ENCODE measurements around the gene TRAPPC4. TPM values are rescaled to one million over a fixed set of nuclear protein-coding genes. Genes with fewer than 3 reads are reported as not detected.
"Not testable (repeated sequence)": the region's sequence is repeated elsewhere in the genome, so short reads cannot be mapped to it uniquely, and the experiment has no call there.

TRAPPC4 gene
- total RNA-seq (2014; rRNA removed; shearing (Covaris generic)): 33.1 and 34.8 TPM in 2 replicates

GRCh38 chr11:119018074-119018938 is at the start of gene TRAPPC4, which contains the start of gene RPS25:
Gene TRAPPC4, plus strand, starts transcription at chr11:119018766. Its CDS starts 30 bp downstream, at chr11:119018796.
Gene RPS25, minus strand, starts transcription at chr11:119018343. Its CDS starts 59 bp downstream, at chr11:119018284.
- peak; percentile 92 to 93 for DNase-seq
- H3K4me3 ChIP-seq: peak within 1 kb of the TSS; percentile 80
- peaks cover 38% of the 10 kb centered on the region for H3K36me3 ChIP-seq
- H3K27me3 ChIP-seq: no peaks in the 10 kb centered on the region
- peak within 1 kb of the TSS; percentile 70 for H3K27ac ChIP-seq
- H3K9me3 ChIP-seq (replicated peaks): no peaks in the 10 kb centered on the region
- H3K4me1 ChIP-seq: no peaks in the 10 kb centered on the region; the same call in 1 of the 2 replicates

- not testable (repeated sequence) for H3K27ac ChIP-seq; H3K4me3 ChIP-seq; H3K4me1 ChIP-seq; DNase-seq; H3K27me3 ChIP-seq; H3K9me3 ChIP-seq (replicated peaks); H3K36me3 ChIP-seq
These were observed 49.1 kb upstream of the TRAPPC4 start for GRCh38 chr11:118969508-118969907.

GRCh38 chr11:118971646-118972045 is 46.9 kb upstream of the TRAPPC4 start, which contains the start of gene FOXR1:
Gene FOXR1, plus strand, starts transcription at chr11:118971761. Its CDS starts 171 bp downstream, at chr11:118971932.
- no peaks in the 10 kb centered on the region for H3K27me3 ChIP-seq
- no peak within 1 kb of the TSS for H3K4me3 ChIP-seq
- no peaks in the 10 kb centered on the region for H3K4me1 ChIP-seq
- no peak within 1 kb of the TSS for H3K27ac ChIP-seq
- no peak for DNase-seq
- no peaks in the 10 kb centered on the region for H3K36me3 ChIP-seq
- H3K9me3 ChIP-seq (replicated peaks): no peaks in the 10 kb centered on the region

- DNase-seq: no peak
- Histone ChIP-seq H3K27ac (no peak overlapping the region), H3K4me3 (no peak overlapping the region), H3K4me1 (no peaks in the 10 kb centered on the region), H3K36me3 (no peaks in the 10 kb centered on the region), H3K27me3 (no peaks in the 10 kb centered on the region), H3K9me3 (replicated peaks) (no peaks in the 10 kb centered on the region)
These were observed 44.6 kb upstream of the TRAPPC4 start for GRCh38 chr11:118973985-118974384.

GRCh38 chr11:118975771-118976709 is 42.5 kb upstream of the TRAPPC4 start:
- peak in 1 of 2 experiments; percentile 47 for DNase-seq
- Histone ChIP-seq H3K4me1 (no peaks in the 10 kb centered on the region), H3K36me3 (no peaks in the 10 kb centered on the region), H3K9me3 (replicated peaks) (no peaks in the 10 kb centered on the region), H3K27ac (no peak overlapping the region), H3K4me3 (no peak overlapping the region), H3K27me3 (no peaks in the 10 kb centered on the region; the same call in 1 of the 2 replicates)

GRCh38 chr11:118979434-118979833 is 39.1 kb upstream of the TRAPPC4 start:
- no peak for DNase-seq
- no peaks in the 10 kb centered on the region for H3K4me1 ChIP-seq
- no peaks in the 10 kb centered on the region for H3K36me3 ChIP-seq
- H3K4me3 ChIP-seq: no peak overlapping the region
- no peak overlapping the region for H3K27ac ChIP-seq
- no peaks in the 10 kb centered on the region; the same call in 1 of the 2 replicates for H3K27me3 ChIP-seq
- no peaks in the 10 kb centered on the region for H3K9me3 ChIP-seq (replicated peaks)

- Histone ChIP-seq H3K36me3 (no peaks in the 10 kb centered on the region), H3K4me1 (no peaks in the 10 kb centered on the region), H3K9me3 (replicated peaks) (no peaks in the 10 kb centered on the region), H3K4me3 (no peak overlapping the region), H3K27ac (no peak overlapping the region), H3K27me3 (no peaks in the 10 kb centered on the region; the same call in 1 of the 2 replicates)
- no peak for DNase-seq
These were observed 38.2 kb upstream of the TRAPPC4 start for GRCh38 chr11:118980191-118980881.

GRCh38 chr11:118984337-118984736 is 34.2 kb upstream of the TRAPPC4 start:
- H3K4me1 ChIP-seq; DNase-seq; H3K36me3 ChIP-seq; H3K4me3 ChIP-seq; H3K27me3 ChIP-seq; H3K27ac ChIP-seq; H3K9me3 ChIP-seq (replicated peaks): not testable (repeated sequence)

GRCh38 chr11:118984825-118985224 is 33.7 kb upstream of the TRAPPC4 start:
- H3K36me3 ChIP-seq: no peaks in the 10 kb centered on the region
- DNase-seq: peak in 1 of 2 experiments; percentile 36
- no peak overlapping the region for H3K27ac ChIP-seq
- H3K9me3 ChIP-seq (replicated peaks): no peaks in the 10 kb centered on the region
- H3K4me1 ChIP-seq: no peaks in the 10 kb centered on the region
- no peak overlapping the region for H3K4me3 ChIP-seq
- H3K27me3 ChIP-seq: no peaks in the 10 kb centered on the region; the same call in 1 of the 2 replicates

GRCh38 chr11:118988280-118988679 is 30.3 kb upstream of the TRAPPC4 start:
- DNase-seq: no peak
- no peaks in the 10 kb centered on the region for H3K27me3 ChIP-seq
- H3K9me3 ChIP-seq (replicated peaks): no peaks in the 10 kb centered on the region
- no peak overlapping the region for H3K27ac ChIP-seq
- no peaks in the 10 kb centered on the region for H3K36me3 ChIP-seq
- no peaks in the 10 kb centered on the region for H3K4me1 ChIP-seq
- H3K4me3 ChIP-seq: no peak overlapping the region

GRCh38 chr11:118991486-118992038 is 27.0 kb upstream of the TRAPPC4 start:
- H3K36me3 ChIP-seq, H3K27me3 ChIP-seq: not testable (repeated sequence)

GRCh38 chr11:118996926-118997626 is 21.5 kb upstream of the TRAPPC4 start:
- no peaks in the 10 kb centered on the region for H3K4me1 ChIP-seq
- peak in 1 of 2 experiments; percentile 21 for DNase-seq
- H3K27me3 ChIP-seq: no peaks in the 10 kb centered on the region
- H3K9me3 ChIP-seq (replicated peaks): no peaks in the 10 kb centered on the region
- peak overlapping the region; percentile 69 for H3K27ac ChIP-seq
- peak overlapping the region; percentile 89 for H3K4me3 ChIP-seq
- H3K36me3 ChIP-seq: peaks cover 5% of the 10 kb centered on the region; the same call in 1 of the 2 replicates

More at GRCh38 chr11:118991486-118992038, 27.0 kb upstream of the TRAPPC4 start:
- H3K4me3 ChIP-seq; H3K9me3 ChIP-seq (replicated peaks); H3K27ac ChIP-seq; H3K4me1 ChIP-seq; DNase-seq: not testable (repeated sequence)

- DNase-seq: peak; percentile 85 to 87
- H3K9me3 ChIP-seq (replicated peaks): no peaks in the 10 kb centered on the region
- H3K4me1 ChIP-seq: no peaks in the 10 kb centered on the region
- peaks cover 5% of the 10 kb centered on the region; the same call in 1 of the 2 replicates for H3K36me3 ChIP-seq
- H3K27me3 ChIP-seq: no peaks in the 10 kb centered on the region
- peak within 1 kb of the TSS; percentile 69 for H3K27ac ChIP-seq
- H3K4me3 ChIP-seq: peak within 1 kb of the TSS; percentile 89
These were observed 20.8 kb upstream of the TRAPPC4 start, which contains the start of gene CENATAC for GRCh38 chr11:118997627-118998387. Gene CENATAC, plus strand, starts transcription at chr11:118998138. Its CDS starts 60 bp downstream, at chr11:118998198.
